K562 (cell line): ENCODE measurements around the gene MAP2K4. TPM values are rescaled to one million over a fixed set of nuclear protein-coding genes. Genes with fewer than 3 reads are reported as not detected.

Experiments
- BCLAF1 ChIP-seq, 2 experiments: fragments of 450-650 bp in 1 of 2; IDR thresholded peaks; 2 replicates each; pipeline ENCODE4 v1.6.1; 2011 to 2017; ENCODE audit warnings: low read depth in 2 of 2, antibody characterized with exemption in 1 of 2, borderline replicate concordance in 1 of 2, low read length in 1 of 2, mild to moderate bottlenecking in 1 of 2, mixed read lengths in 1 of 2; ENCODE audit not compliant: control insufficient read depth in 1 of 2
- COPS2 ChIP-seq: fragments of 450-650 bp; conservative IDR thresholded peaks from 2 replicates; pipeline ENCODE4 v1.6.1; 2016; ENCODE audit warnings: mild to moderate bottlenecking, moderate library complexity
- DMBX1 ChIP-seq: fragments of 250-450 bp; sonication (Bioruptor Pico); IDR thresholded peaks from 2 replicates; pipeline ENCODE4 v1.8.0; 2022; ENCODE audit warnings: inconsistent platforms, mild to moderate bottlenecking, moderate library complexity, borderline replicate concordance
- FOXA3 ChIP-seq, 2 experiments: fragments of 450-650 bp in 1 of 2; sonication (generic) in 1 of 2; formaldehyde crosslinking; IDR thresholded peaks in 1 of 2; conservative IDR thresholded peaks in 1 of 2; 2 replicates each; pipeline versions ENCODE4 v1.4.0 to v1.8.0; 2020 to 2022; ENCODE audit warnings: mild to moderate bottlenecking in 2 of 2, missing genetic modification reagents in 1 of 2
- FOXK1 ChIP-seq: sonication (generic); formaldehyde crosslinking; IDR thresholded peaks from 2 replicates; pipeline ENCODE4 v1.8.0; 2022; ENCODE audit warnings: missing genetic modification reagents, mild to moderate bottlenecking, borderline replicate concordance
- HDAC6 ChIP-seq: IDR thresholded peaks from 2 replicates; pipeline ENCODE4 v1.6.1; 2012; ENCODE audit warnings: low read depth, mild to moderate bottlenecking, control low read depth, inconsistent platforms, low read length, moderate library complexity
- HMGN3 ChIP-seq: IDR thresholded peaks from 2 replicates; pipeline ENCODE4 v1.6.1; 2011; ENCODE audit warnings: borderline replicate concordance, low read depth, mild to moderate bottlenecking, mixed read lengths, low read length; ENCODE audit not compliant: insufficient read length; ENCODE audit errors: extremely low read depth
- MEF2D ChIP-seq: conservative IDR thresholded peaks from 2 replicates; pipeline ENCODE4 v1.6.1; 2016; ENCODE audit warnings: low read depth, missing genetic modification characterization, missing compliant biosample characterization
- MTF1 ChIP-seq: fragments of 250-450 bp; sonication (Bioruptor Pico); IDR thresholded peaks from 2 replicates; pipeline ENCODE4 v1.9.0; 2021; ENCODE audit warnings: moderate library complexity, mild to moderate bottlenecking, inconsistent platforms, borderline replicate concordance
- PHF20 ChIP-seq: fragments of 450-650 bp; IDR thresholded peaks from 2 replicates; pipeline ENCODE4 v1.6.1; 2018; ENCODE audit not compliant: partially characterized antibody
- PTTG1 ChIP-seq: fragments of 450-650 bp; IDR thresholded peaks from 2 replicates; pipeline ENCODE4 v1.6.1; 2016; ENCODE audit warnings: low read depth, mild to moderate bottlenecking, missing genetic modification characterization, missing compliant biosample characterization
- SP1 ChIP-seq: sonication (generic); formaldehyde crosslinking; IDR thresholded peaks from 2 replicates; pipeline ENCODE4 v1.8.1; 2022; ENCODE audit warnings: mild to moderate bottlenecking, missing genetic modification reagents
- SRSF1 ChIP-seq: fragments of 200-400 bp; formaldehyde crosslinking; IDR thresholded peaks from 2 replicates; pipeline ENCODE4 v1.6.1; 2017; ENCODE audit warnings: mild to moderate bottlenecking, low read depth, low read length, moderate library complexity
- THRB ChIP-seq: fragments of 450-650 bp; formaldehyde crosslinking; conservative IDR thresholded peaks from 2 replicates; pipeline ENCODE4 v1.4.0; 2022; ENCODE audit warnings: mild to moderate bottlenecking, missing genetic modification characterization
- ZHX1 ChIP-seq: fragments of 150-350 bp; conservative IDR thresholded peaks from 2 replicates; pipeline ENCODE4 v1.6.1; 2014; ENCODE audit warnings: low read length
- ZNF280A ChIP-seq: fragments of 450-650 bp; IDR thresholded peaks from 2 replicates; pipeline ENCODE4 v1.6.1; 2018; ENCODE audit warnings: mild to moderate bottlenecking, low read depth; ENCODE audit not compliant: partially characterized antibody
- ZSCAN29 ChIP-seq: fragments of 450-650 bp; IDR thresholded peaks from 2 replicates; pipeline ENCODE4 v1.6.1; 2017
- ZZZ3 ChIP-seq: fragments of 450-650 bp; IDR thresholded peaks from 2 replicates; pipeline ENCODE4 v1.6.1; 2016; ENCODE audit warnings: antibody characterized with exemption, mild to moderate bottlenecking, moderate library complexity
- polyA plus RNA-seq, 8 experiments: library from polyadenylated mRNA; depleted of rRNA in 4 of 8; stranded (reverse) in 5 of 8; unstranded in 3 of 8; fragments of >200 nt; fragmentation: Nextera tagmentation in 2 of 8; fragmentation: Illumina TruSeq in 1 of 8; extraction: Ambion mirVana in 2 of 8; extraction: Trizol in 1 of 8; gene quantifications; 2 replicates each; pipeline versions ENCODE4 v1.2.1 to v1.2.3, GENCODE V29; 2011 to 2014; ENCODE audit warnings: inconsistent platforms in 1 of 8, missing spikeins in 1 of 8
- total RNA-seq, 7 experiments: library from RNA; depleted of rRNA in 6 of 7; stranded (reverse); fragments of >200 nt in 6 of 7; fragmentation: Illumina TruSeq in 2 of 7; extraction: Trizol in 2 of 7; gene quantifications; 2 replicates each; pipeline versions ENCODE4 v1.2.1 to v1.2.3, GENCODE V29; 2011 to 2021; ENCODE audit warnings: low replicate concordance in 1 of 7

Gene MAP2K4
- total and polyA plus RNA-seq, 9 of the 15 experiments (the other 6 are each of a cell fraction or from before 2014, with no cell fraction given): 3.0 to 15.9 (median 10.8) TPM

- TF ChIP-seq ZHX1 (no peak), DMBX1 (CRISPR knock-in tag) (no peak), HMGN3 (peak; percentile 37), THRB (CRISPR knock-in tag) (no peak), MTF1 (CRISPR knock-in tag) (no peak), ZSCAN29 (no peak), FOXK1 (no peak), COPS2 (no peak), FOXA3 (CRISPR knock-in tag; conservative IDR thresholded peaks at IDR 0.05 in 1 of 2, IDR thresholded peaks at IDR 0.05 in 1 of 2) (no peak), PTTG1 (tag) (no peak), PHF20 (peak; percentile 64), SP1 (0 out of 2 replicates have a peak, but pooled peaks have one; percentile 42), SRSF1 (no peak), ZZZ3 (no peak), ZNF280A (no peak), HDAC6 (no peak), MEF2D (tag) (no peak), BCLAF1 (IDR thresholded peaks at IDR 0.05; ENCODE audit: borderline replicate concordance in 1 of 2, control insufficient read depth in 1 of 2, low read depth in 2 of 2, low read length in 1 of 2) (no peak)
These were observed 23.3 kb upstream of the MAP2K4 start, which contains the start of gene ZNF18 (continued) for GRCh38 chr17:11997147-11997971.
